HEK293T (cell line): ENCODE measurements around the gene SOX21.
A peak's percentile ranks its signal among the peaks of the same experiment; 100 is the strongest.

ENCODE experiments used
- BHLHE40 ChIP-seq: fragments of 450-650 bp; IDR thresholded peaks from 2 replicates; pipeline ENCODE4 v1.6.1; 2016; ENCODE audit warnings: mild to moderate bottlenecking, moderate library complexity, borderline replicate concordance
- ELF4 ChIP-seq: fragments of 450-650 bp; IDR thresholded peaks from 2 replicates; pipeline ENCODE4 v1.6.1; 2017; ENCODE audit warnings: antibody characterized with exemption
- FOXA1 ChIP-seq: fragments of 450-650 bp; IDR thresholded peaks from 2 replicates; pipeline ENCODE4 v1.6.1; 2016; ENCODE audit warnings: mild to moderate bottlenecking
- HDGF ChIP-seq: fragments of 450-650 bp; IDR thresholded peaks from 2 replicates; pipeline ENCODE4 v1.6.1; 2017; ENCODE audit warnings: antibody characterized with exemption, borderline replicate concordance
- L3MBTL2 ChIP-seq: fragments of 450-650 bp; conservative IDR thresholded peaks from 2 replicates; pipeline ENCODE4 v1.6.1; 2016; ENCODE audit warnings: mild to moderate bottlenecking

DNA sequence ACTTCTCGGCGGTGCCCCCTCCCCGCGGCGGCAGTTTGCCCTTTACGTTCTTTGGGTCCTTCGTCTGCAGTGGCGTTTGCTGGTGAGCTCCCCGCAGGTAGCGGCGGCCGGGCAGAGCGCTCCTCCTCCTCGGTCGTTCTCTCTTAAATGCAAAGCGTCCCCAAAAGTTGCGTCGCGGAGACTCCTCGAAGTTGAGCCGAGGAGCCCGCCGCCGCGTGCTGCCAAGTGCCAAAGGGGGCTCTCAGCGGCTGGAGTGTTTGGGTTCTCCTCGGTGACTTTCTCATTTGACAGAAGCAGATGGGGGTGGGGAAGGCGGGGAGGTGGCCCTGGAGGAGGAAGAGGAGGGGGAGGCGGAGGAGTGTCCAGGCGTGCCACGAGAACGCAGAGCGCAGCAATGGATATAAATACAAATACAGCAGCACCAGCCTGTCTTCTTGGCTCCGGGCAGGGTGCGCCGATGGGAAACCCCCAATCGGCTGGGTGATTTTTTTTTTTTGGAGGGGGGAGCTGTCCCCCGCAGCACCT is at the start of gene SOX21:
- TF ChIP-seq HDGF (no peak), FOXA1 (no peak), ELF4 (no peak), BHLHE40 (no peak), L3MBTL2 (peak; percentile 97)
